GM12873 (cell line): ENCODE data around the gene MACROD2.

ENCODE experiments used
- CTCF ChIP-seq: IDR thresholded peaks from 2 replicates; pipeline ENCODE4 v1.5.1; 2012; ENCODE audit warnings: low read depth, mild to moderate bottlenecking, moderate library complexity, low read length, control low read depth; ENCODE audit not compliant: insufficient read depth; ENCODE audit errors: missing control alignments

Gene MACROD2

GRCh38 chr20:15031546-15032351 is 1036.4 kb downstream of the MACROD2 start:
- TF ChIP-seq CTCF, result no peak

DNA sequence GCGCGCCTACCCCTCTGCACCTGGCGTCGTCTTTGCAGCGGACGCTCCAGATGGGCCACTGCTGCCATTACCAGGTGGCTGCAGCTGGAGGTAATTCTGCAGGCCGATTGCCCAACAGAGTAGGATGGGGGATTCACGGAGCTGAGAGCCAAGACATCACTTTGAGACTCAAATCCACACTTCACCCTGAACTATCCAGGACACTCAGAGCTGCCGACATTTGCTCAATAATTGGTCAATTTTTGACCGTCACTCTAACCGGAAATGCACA is 1037.0 kb downstream of the MACROD2 start:
- no peak for TF ChIP-seq CTCF

DNA sequence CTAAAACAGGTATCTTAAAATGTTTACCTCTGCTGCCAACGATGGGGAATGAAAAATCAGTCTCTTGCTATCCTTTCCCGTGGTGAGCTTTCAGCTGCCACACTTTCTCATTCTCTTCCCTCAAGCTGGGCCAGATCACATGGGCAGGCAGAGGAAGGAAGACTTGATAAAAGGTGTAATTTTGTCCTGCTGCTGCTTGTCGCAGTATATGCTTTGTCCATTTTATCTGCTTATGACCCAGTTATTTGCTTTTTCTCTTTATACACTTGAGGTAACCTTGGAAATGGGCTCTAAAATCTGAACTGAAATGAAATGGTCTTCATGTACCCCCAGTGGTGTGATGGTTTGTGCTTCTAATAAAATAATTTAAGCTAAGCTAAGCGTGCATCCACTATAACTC is 1038.0 kb downstream of the MACROD2 start:
- no peak for TF ChIP-seq CTCF

GRCh38 chr20:15033891-15034290 is 1038.6 kb downstream of the MACROD2 start:
- no peak for TF ChIP-seq CTCF

GRCh38 chr20:15036948-15037347 is 1041.6 kb downstream of the MACROD2 start:
- TF ChIP-seq CTCF, result no peak

- no peak for TF ChIP-seq CTCF
Measured at GRCh38 chr20:15039088-15039752, 1043.9 kb downstream of the MACROD2 start.

DNA sequence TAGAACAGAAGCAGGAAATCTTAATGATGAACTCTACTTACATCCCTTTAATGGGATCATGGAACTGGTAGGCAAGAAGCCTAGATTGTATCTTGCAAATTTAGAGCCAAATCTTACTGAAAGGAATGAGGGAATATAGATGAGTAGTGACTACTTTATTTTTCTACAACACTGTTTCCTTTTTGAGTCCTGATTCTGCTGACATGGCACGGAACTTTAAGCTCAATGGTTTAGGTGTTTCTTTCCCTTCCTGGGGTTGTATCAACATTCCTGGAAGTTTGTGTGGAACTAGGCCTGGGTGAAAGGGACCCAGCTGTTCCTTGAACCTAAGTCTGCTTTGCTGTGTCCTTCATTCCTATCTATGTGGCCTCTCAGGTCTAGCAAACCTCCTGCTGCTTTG is 1047.4 kb downstream of the MACROD2 start:
- no peak for TF ChIP-seq CTCF
